ENCODE data around the gene ZNF860.

The ZNF860 gene

GRCh38 chr3:31971607-31972006 lies 9.9 kb upstream of the ZNF860 start:
- no peak for TF ChIP-seq CTCF (IDR thresholded peaks at IDR 0.05; ENCODE audit: low read depth, low read length, missing control alignments)

GRCh38 chr3:31973081-31973480 lies 8.5 kb upstream of the ZNF860 start:
- H3K27ac ChIP-seq = no peak overlapping the region

More at GRCh38 chr3:31971607-31972006, 9.9 kb upstream of the ZNF860 start:
- Histone ChIP-seq H3K4me3 (ENCODE audit: low read depth, low read length) (no peak overlapping the region), H3K27ac (no peak overlapping the region), H3K27me3 (replicated peaks) (no peaks in the 10 kb centered on the region), H3K36me3 (replicated peaks) (no peaks in the 10 kb centered on the region)
- in situ Hi-C loops (cut with HindIII; ENCODE audit: low pct_ligation_motif_present, low sequenced_read_pairs) = no loop called here
- no peak for DNase-seq

GRCh38 chr3:31973837-31974236 lies 7.7 kb upstream of the ZNF860 start:
- H3K36me3 ChIP-seq (replicated peaks) = no peaks in the 10 kb centered on the region
- H3K27me3 ChIP-seq (replicated peaks) = no peaks in the 10 kb centered on the region
- no peak for DNase-seq
- in situ Hi-C loops (cut with HindIII; ENCODE audit: low pct_ligation_motif_present, low sequenced_read_pairs) = no loop called here
- H3K27ac ChIP-seq = peak overlapping the region; percentile 3
- H3K4me3 ChIP-seq (ENCODE audit: low read depth, low read length) = no peak overlapping the region
- no peak for TF ChIP-seq CTCF (IDR thresholded peaks at IDR 0.05; ENCODE audit: low read depth, low read length, missing control alignments)

More at GRCh38 chr3:31973081-31973480, 8.5 kb upstream of the ZNF860 start:
- in situ Hi-C loops (cut with HindIII; ENCODE audit: low pct_ligation_motif_present, low sequenced_read_pairs) = no loop called here
- Histone ChIP-seq H3K36me3 (replicated peaks) (no peaks in the 10 kb centered on the region), H3K4me3 (ENCODE audit: low read depth, low read length) (no peak overlapping the region), H3K27me3 (replicated peaks) (no peaks in the 10 kb centered on the region)
- DNase-seq = no peak
- no peak for TF ChIP-seq CTCF (IDR thresholded peaks at IDR 0.05; ENCODE audit: low read depth, low read length, missing control alignments)

- peak; percentile 62 for DNase-seq
- H3K36me3 ChIP-seq (replicated peaks) = no peaks in the 10 kb centered on the region
- no peaks in the 10 kb centered on the region for H3K27me3 ChIP-seq (replicated peaks)
- no peak for TF ChIP-seq CTCF (IDR thresholded peaks at IDR 0.05; ENCODE audit: low read depth, low read length, missing control alignments)
- peak overlapping the region; percentile 29 for H3K27ac ChIP-seq
- in situ Hi-C loops (cut with HindIII; ENCODE audit: low pct_ligation_motif_present, low sequenced_read_pairs) = no loop called here
- H3K4me3 ChIP-seq (ENCODE audit: low read depth, low read length) = no peak overlapping the region
These were observed 7.1 kb upstream of the ZNF860 start for GRCh38 chr3:31974471-31974870.

- Histone ChIP-seq H3K4me3 (ENCODE audit: low read depth, low read length) (no peak overlapping the region), H3K36me3 (replicated peaks) (no peaks in the 10 kb centered on the region), H3K27ac (peak overlapping the region; percentile 29), H3K27me3 (replicated peaks) (no peaks in the 10 kb centered on the region)
- in situ Hi-C loops (cut with HindIII; ENCODE audit: low pct_ligation_motif_present, low sequenced_read_pairs) = no loop called here
- TF ChIP-seq CTCF (IDR thresholded peaks at IDR 0.05; ENCODE audit: low read depth, low read length, missing control alignments) = no peak
- DNase-seq = no peak
These were observed 6.6 kb upstream of the ZNF860 start for GRCh38 chr3:31974964-31975363.

GRCh38 chr3:31976302-31976701 lies 5.2 kb upstream of the ZNF860 start:
- Histone ChIP-seq H3K36me3 (replicated peaks) (no peaks in the 10 kb centered on the region), H3K4me3 (ENCODE audit: low read depth, low read length) (no peak overlapping the region), H3K27ac (no peak overlapping the region), H3K27me3 (replicated peaks) (no peaks in the 10 kb centered on the region)
- TF ChIP-seq CTCF (IDR thresholded peaks at IDR 0.05; ENCODE audit: low read depth, low read length, missing control alignments) = no peak
- DNase-seq = no peak
- in situ Hi-C loops (cut with HindIII; ENCODE audit: low pct_ligation_motif_present, low sequenced_read_pairs) = no loop called here
